ENCODE results near the gene KRTAP26-1.

GRCh38 chr21:30326390-30326789 is 6.3 kb upstream of the KRTAP26-1 start:
- no peak for TF ChIP-seq POLR2A (IDR thresholded peaks at IDR 0.05; ENCODE audit: low read depth, low read length)
- TF ChIP-seq TAF1 (IDR thresholded peaks at IDR 0.05; ENCODE audit: borderline replicate concordance, low read depth, low read length) = no peak
